GM12865 (cell line): ENCODE data around the gene CNOT6L.

Experiments used
- DNase-seq: peaks from one replicate; pipeline ENCODE4 v3.0.0; 2010; ENCODE audit warnings: low read depth
- H3K4me3 ChIP-seq: 2 replicates; pipeline ENCODE4 v1.5.1; 2011; ENCODE audit warnings: mild to moderate bottlenecking, low read depth, low read length, control low read depth
- TF ChIP-seq, protein P1 (sequence below): IDR thresholded peaks from 2 replicates; pipeline ENCODE4 v1.5.1; 2011; ENCODE audit warnings: low read length, control low read depth, low read depth, inconsistent platforms; ENCODE audit not compliant: insufficient read depth; ENCODE audit errors: missing control alignments

Gene CNOT6L

GRCh38 chr4:77681792-77682191, 137.4 kb downstream of the CNOT6L start:
- DNase-seq, result no peak
- TF ChIP-seq, protein P1, sequence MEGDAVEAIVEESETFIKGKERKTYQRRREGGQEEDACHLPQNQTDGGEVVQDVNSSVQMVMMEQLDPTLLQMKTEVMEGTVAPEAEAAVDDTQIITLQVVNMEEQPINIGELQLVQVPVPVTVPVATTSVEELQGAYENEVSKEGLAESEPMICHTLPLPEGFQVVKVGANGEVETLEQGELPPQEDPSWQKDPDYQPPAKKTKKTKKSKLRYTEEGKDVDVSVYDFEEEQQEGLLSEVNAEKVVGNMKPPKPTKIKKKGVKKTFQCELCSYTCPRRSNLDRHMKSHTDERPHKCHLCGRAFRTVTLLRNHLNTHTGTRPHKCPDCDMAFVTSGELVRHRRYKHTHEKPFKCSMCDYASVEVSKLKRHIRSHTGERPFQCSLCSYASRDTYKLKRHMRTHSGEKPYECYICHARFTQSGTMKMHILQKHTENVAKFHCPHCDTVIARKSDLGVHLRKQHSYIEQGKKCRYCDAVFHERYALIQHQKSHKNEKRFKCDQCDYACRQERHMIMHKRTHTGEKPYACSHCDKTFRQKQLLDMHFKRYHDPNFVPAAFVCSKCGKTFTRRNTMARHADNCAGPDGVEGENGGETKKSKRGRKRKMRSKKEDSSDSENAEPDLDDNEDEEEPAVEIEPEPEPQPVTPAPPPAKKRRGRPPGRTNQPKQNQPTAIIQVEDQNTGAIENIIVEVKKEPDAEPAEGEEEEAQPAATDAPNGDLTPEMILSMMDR, result no peak
- no peak overlapping the region for H3K4me3 ChIP-seq

DNA sequence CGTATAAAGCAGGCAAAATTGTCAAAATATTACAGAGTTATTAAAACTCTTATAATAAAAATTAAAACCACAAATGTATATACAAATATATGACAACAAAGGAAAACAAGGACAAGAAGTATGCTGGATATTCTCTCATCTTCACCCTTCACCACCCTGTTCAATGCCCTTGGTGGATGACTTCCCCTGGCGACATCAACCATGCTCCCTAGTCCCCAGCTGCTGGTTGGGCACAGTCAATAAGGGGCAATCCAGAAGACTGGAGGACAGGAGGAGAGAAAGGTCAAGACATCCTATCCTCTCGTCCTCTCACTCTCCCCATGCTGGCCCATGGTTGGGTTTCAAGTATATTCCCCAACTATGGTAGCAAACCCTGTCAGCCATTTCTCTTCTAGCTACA, 142.3 kb downstream of the CNOT6L start:
- H3K4me3 ChIP-seq, result no peak overlapping the region
- DNase-seq, result no peak
- TF ChIP-seq, protein P1, result no peak

DNA sequence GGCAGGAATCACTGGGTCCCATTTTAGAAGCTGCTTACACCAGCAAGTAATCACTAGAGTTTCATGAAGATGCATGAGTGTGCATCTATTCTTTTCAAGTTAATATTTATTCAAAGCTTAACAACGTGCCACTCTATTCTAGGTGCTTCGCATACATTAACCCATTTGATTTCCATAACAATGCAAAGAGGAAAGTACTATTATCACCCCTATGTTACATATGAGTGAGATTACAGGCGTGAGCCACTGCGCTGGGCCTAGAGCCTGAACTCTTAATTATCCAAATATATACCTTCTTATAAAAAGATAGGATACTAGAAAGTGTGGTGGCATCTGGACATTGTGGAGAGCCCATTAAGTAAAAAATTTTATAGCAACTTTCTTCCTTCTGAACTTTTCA, 148.1 kb downstream of the CNOT6L start:
- no peak for DNase-seq
- H3K4me3 ChIP-seq, result no peak overlapping the region
- TF ChIP-seq, protein P1, result no peak

DNA sequence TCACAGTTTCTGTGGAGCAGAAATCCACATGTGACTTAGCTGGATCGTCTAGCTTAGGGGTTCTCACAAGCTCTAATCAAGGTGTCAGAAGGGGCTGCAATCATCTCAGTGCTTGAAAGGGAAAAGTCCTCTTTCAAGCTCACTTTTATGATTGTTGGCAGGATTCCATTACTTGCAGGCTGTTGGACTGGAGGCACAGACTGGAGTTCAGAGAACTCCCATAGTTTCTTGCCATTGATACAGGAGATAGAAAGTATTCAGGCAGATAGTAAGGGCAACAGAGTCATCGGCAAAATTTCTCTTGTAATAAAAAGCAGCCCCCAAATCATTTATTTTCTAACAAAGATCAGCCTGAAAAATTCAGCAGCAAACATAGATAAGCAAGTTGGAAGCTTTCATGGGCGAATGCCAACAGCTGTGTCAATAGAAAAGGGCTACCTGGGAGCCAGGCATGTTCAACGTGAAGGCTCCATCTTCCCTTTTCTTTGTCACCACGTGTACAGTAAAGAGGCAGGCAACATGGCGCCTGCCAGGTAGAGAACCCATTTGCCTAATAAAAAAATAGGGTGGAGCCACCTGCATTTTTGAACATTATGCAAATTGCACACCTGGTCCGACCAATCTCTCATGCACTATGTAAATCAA, 149.1 kb downstream of the CNOT6L start:
- H3K4me3 ChIP-seq, result no peak overlapping the region
- no peak for DNase-seq
- TF ChIP-seq, protein P1, result no peak

- no peak for DNase-seq
- H3K4me3 ChIP-seq, result no peak overlapping the region
These were observed 153.6 kb downstream of the CNOT6L start for GRCh38 chr4:77665381-77666069.

More at GRCh38 chr4:77665381-77666069, 153.6 kb downstream of the CNOT6L start:
- TF ChIP-seq, protein P1, result no peak
